ENCODE measurements around the gene NELL2. TPM values are rescaled to one million over a fixed set of nuclear protein-coding genes. Genes with fewer than 3 reads are reported as not detected.

NELL2 gene
- total RNA-seq, 1 donor from 2014 or later, result 0.65 TPM

DNA sequence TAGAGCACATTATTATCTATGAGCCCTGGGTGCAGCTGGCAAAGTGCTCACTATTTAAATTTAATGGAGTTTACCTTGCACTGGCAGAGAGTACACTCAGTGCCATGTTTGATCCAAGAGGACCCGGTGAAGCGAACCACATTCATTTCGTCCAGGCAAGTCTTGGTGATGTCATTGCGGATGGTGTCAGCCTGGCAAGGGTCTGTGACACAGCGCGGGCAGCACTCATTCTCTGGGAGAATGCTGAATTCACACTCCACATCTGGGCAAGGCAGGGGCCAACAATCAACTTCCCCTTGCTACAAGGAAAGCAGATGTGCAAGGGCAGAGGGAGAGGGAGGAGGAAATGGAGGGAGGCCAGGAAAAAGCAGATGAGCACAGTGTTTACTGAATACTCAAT lies 356.2 kb downstream of the NELL2 start:
- DNase-seq (no peak), ATAC-seq (ENCODE audit: poor library complexity) (no peak)
- intact Hi-C loops (cut with DNase I), result no loop called here

GRCh38 chr12:44511289-44511688 lies 364.8 kb downstream of the NELL2 start:
- no peak for DNase-seq
- no peak for ATAC-seq (ENCODE audit: poor library complexity)
- intact Hi-C loops (cut with DNase I), result no loop called here

- no peak for ATAC-seq (ENCODE audit: poor library complexity)
- intact Hi-C loops (cut with DNase I), result no loop called here
- no peak for DNase-seq
These were observed 365.6 kb downstream of the NELL2 start for GRCh38 chr12:44510510-44510909.

DNA sequence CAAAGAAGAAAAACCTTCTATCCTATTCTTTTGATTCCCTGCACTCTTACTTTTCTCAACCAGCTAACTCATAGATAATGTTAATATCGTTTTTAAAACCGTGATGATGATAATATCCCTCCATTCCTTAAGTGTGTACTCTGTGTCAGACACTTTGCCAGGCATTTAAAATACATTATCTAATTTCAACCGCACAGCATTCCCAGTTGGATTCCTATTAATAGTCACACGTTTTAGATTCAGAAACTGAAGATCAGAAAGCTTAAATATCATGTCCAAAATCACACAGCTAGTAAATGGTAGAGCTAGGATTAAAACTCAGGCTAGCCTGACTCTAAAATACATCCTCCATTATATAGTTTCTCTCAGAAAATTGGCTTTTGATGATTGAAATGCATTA lies 366.0 kb downstream of the NELL2 start:
- no peak for ATAC-seq (ENCODE audit: poor library complexity)
- DNase-seq, result no peak
- intact Hi-C loops (cut with DNase I), result no loop called here

- DNase-seq, result no peak
- intact Hi-C loops (cut with DNase I), result no loop called here
- no peak for ATAC-seq (ENCODE audit: poor library complexity)
These were observed 366.6 kb downstream of the NELL2 start for GRCh38 chr12:44509471-44509870.

DNA sequence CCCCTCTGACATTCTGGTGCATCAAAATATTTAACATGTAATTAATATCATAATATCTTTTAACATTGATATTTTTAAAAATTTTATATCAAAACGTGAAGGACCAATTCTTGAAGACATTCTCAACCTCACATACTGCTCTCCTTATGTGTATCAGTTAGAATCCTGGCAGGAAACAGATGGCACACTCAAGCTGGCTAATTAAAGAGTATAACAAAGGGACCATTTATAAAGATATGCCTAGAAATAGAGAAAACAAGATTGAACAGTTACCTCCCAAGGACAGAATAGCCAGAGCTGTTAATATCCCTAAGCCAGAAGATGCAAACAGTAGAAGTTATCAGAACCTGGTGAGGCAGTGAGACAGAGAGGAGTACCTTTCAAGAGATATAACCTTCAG lies 368.7 kb downstream of the NELL2 start:
- intact Hi-C loops (cut with DNase I), result no loop called here
- no peak for DNase-seq
- no peak for ATAC-seq (ENCODE audit: poor library complexity)

DNA sequence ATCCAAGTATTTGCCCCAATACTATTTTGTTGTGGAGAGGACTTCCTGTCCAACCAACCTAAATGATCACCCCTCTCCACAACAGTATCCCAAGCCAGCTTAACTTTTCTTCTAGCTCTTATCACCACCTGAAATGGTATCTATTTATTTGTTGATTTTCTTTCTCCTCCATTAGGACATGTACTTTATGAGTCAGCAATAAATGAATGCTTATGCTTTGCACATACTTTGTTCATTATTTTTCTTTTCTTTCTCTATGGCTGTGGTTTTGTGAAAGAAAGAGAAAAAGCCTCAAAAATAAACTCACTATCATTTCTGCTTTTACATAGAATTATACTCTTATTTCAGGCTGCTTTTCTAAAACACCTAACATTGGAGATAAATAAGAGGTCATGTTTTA lies 371.3 kb downstream of the NELL2 start:
- intact Hi-C loops (cut with DNase I), result no loop called here
- DNase-seq (no peak), ATAC-seq (ENCODE audit: poor library complexity) (no peak)

DNA sequence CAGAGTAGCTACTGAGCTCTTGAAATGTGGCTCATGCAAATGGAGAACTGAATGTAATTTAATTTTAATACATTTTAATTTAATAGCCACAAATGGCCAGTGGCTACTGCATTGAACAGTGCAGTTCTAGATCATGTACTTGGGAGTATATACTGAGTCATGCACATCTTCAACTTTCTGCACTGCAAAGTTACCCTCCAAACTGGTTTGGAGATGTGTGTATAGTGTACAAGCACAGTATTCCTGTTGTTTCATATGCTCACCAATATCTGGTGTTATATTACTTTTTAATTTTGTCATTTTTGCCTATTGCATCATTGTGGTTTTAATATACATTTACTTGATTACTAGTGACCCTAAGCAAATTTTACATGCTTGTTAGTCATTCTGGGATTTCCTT lies 372.8 kb downstream of the NELL2 start:
- ATAC-seq (ENCODE audit: poor library complexity), result no peak
- DNase-seq, result no peak
- intact Hi-C loops (cut with DNase I), result no loop called here

DNA sequence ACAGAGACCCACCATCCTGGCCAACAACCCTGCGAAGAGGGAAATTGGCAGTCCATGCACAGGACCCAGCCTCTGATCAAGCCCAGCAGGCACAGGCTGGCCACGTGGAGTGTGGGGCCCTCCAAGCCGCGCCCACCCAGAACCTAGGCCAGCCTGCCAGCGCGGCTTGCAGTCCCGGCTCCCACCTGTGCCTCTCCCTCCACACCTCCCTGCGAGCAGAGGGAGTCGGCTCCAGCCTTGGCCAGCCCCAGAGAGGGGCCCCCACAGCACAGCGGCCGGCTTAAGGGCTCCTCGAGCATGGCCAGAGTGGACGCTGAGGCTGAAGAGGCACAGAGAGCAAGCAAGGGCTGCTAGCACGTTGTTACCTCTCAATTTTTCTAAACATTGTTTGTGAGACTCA lies 373.4 kb downstream of the NELL2 start:
- DNase-seq (no peak), ATAC-seq (ENCODE audit: poor library complexity) (no peak)
- intact Hi-C loops (cut with DNase I), result no loop called here

GRCh38 chr12:44500423-44500822 lies 375.7 kb downstream of the NELL2 start:
- DNase-seq, result no peak
- ATAC-seq (ENCODE audit: poor library complexity), result no peak
- intact Hi-C loops (cut with DNase I), result no loop called here

GRCh38 chr12:44497044-44497443 lies 379.1 kb downstream of the NELL2 start:
- intact Hi-C loops (cut with DNase I), result no loop called here
- no peak for DNase-seq
- no peak for ATAC-seq (ENCODE audit: poor library complexity)

DNA sequence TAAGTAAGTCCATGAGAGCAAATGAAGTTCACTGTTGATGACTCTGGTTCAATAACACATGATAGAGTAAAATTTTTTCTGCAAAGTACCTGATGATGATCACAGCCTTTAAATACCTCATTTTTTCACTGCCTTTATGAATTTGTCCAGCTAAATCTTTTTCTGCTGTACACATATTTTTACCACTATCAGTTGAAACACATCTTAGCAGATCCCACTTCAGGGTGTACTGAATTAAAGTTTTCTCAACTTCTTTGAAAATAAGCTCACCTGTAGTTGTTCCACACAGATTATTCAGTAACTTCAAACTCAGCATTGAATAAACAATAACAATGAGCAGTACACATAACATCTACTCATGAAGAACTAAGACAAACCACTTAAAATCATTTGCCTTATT lies 385.9 kb downstream of the NELL2 start:
- intact Hi-C loops (cut with DNase I), result no loop called here
- DNase-seq, result no peak

DNA sequence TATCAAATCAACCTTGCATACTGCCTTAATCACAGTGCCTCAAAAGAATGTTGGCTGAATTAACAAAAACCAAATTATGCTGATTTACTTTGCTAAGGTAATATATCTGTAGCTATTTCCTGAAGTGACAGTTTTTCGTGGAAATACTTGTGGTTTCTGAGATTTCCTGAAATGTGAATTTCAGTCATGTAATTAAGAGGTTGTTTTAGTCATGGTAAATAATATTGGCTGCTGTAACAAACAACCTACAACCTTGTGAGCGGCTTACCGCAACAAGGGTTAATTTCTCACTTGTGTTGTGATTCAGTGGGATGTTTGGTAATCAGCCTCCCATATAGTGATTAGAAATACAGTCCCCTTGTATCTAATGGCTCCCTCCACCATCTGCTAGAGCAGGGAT lies 387.9 kb downstream of the NELL2 start:
- ATAC-seq (ENCODE audit: poor library complexity) (no peak), DNase-seq (no peak)
- intact Hi-C loops (cut with DNase I), result no loop called here

More for the DNA sequence above, 385.9 kb downstream of the NELL2 start:
- no peak for ATAC-seq (ENCODE audit: poor library complexity)

GRCh38 chr12:44484862-44485261 lies 391.3 kb downstream of the NELL2 start:
- ATAC-seq (ENCODE audit: poor library complexity) (no peak), DNase-seq (no peak)
- intact Hi-C loops (cut with DNase I), result no loop called here

- no peak for ATAC-seq (ENCODE audit: poor library complexity)
- intact Hi-C loops (cut with DNase I), result no loop called here
- DNase-seq, result no peak
These were observed 398.7 kb downstream of the NELL2 start for GRCh38 chr12:44477331-44477980.

GRCh38 chr12:44476683-44477082 lies 399.4 kb downstream of the NELL2 start:
- intact Hi-C loops (cut with DNase I), result no loop called here
- DNase-seq, result no peak
- ATAC-seq (ENCODE audit: poor library complexity), result no peak

DNA sequence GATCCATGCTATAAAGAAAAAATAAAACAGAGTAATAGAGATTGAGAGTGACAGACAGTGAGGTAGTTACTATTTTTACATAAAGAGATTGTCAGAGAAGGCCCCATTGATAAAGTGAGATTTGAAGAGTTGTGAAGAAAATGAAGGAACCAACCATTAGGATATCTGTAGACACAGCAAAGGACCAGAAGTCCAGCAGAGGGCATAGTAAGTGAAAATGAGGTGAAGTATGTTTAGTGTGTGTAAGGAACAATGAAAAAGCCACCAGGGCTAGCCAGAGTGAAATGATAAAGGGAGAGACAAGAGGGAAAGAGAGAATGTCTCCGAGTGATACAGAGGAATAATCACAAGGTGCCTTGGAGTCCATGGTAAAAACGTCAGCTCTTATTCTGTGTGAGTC lies 411.0 kb downstream of the NELL2 start:
- ATAC-seq (ENCODE audit: poor library complexity) (no peak), DNase-seq (no peak)
- intact Hi-C loops (cut with DNase I), result no loop called here

DNA sequence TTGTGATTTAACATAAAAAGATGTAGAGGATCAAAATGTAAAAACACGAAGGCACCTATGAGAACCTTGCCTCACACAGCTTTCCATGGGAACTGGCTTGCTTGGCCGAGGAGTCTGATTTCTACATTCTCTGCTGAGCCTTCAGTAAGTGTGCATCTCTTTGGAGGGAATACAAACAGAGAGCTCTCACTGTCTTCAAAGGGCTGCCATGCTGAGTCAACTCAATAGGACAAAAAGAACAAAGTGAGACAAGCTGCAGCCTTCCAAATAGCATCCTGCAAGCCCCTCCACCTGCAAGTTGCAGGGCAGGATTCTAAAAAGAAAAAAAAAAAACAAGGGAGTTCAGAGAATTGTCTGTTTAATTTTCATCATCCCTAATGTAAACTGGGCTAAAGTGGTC lies 411.9 kb downstream of the NELL2 start:
- DNase-seq, result no peak
- no peak for ATAC-seq (ENCODE audit: poor library complexity)
- intact Hi-C loops (cut with DNase I), result no loop called here

DNA sequence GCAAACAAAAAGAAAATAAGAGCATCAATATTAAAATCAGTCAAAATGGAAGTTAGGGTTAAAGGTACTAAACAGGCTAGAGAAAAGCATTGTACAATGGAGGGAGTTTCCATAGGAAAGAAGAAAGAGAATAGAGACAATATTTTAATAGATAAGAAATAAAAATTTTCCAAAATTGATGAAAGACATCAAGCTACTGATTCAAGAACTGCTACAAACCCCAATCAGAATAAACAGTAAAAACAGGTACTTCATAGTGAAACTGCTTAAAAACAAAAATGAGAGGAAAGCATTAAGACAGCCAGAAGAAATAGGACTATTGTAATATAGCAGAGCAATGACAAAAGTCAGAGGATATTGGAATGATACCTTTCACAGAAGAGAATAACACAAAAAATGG lies 413.4 kb downstream of the NELL2 start:
- intact Hi-C loops (cut with DNase I), result no loop called here
- DNase-seq (no peak), ATAC-seq (ENCODE audit: poor library complexity) (no peak)

GRCh38 chr12:44460261-44460660 lies 415.9 kb downstream of the NELL2 start:
- ATAC-seq (ENCODE audit: poor library complexity), result no peak

GRCh38 chr12:44459569-44459968 lies 416.5 kb downstream of the NELL2 start:
- intact Hi-C loops (cut with DNase I), result no loop called here
- no peak for DNase-seq
- no peak for ATAC-seq (ENCODE audit: poor library complexity)

More at GRCh38 chr12:44460261-44460660, 415.9 kb downstream of the NELL2 start:
- intact Hi-C loops (cut with DNase I), result no loop called here
- DNase-seq, result no peak

Data from Right ventricle myocardium superior (tissue), 1 donor.